DND-41 (cell line): Measurements from ENCODE around the gene SLC6A9.
A peak's percentile ranks its signal among the peaks of the same experiment; 100 is the strongest.

Source experiments
- ATAC-seq: fragments of 200-7000 bp; cut with Tn5 transposase; 3 replicates; pipeline ENCODE4 v1.9.1; 2021; ENCODE audit warnings: low read depth; ENCODE audit not compliant: insufficient read depth
- DNase-seq: peaks from one replicate; pipeline ENCODE4 v3.0.0-alpha.2; 2020
- H2AFZ ChIP-seq: 2 replicates; pipeline ENCODE4 v1.6.0; 2012; ENCODE audit warnings: low read depth, low read length
- H3K27ac ChIP-seq: 2 replicates; pipeline ENCODE4 v1.5.1; 2012; ENCODE audit warnings: low read length, inconsistent platforms
- H3K27me3 ChIP-seq: fragments of 200-600 bp; sonication (generic); 2 replicates; pipeline ENCODE4 v1.6.0; 2012; ENCODE audit warnings: low read length, mild to moderate bottlenecking, inconsistent platforms; ENCODE audit not compliant: insufficient read depth, poor library complexity
- H3K36me3 ChIP-seq: 2 replicates; pipeline ENCODE4 v1.5.1; 2012; ENCODE audit warnings: low read length, inconsistent platforms; ENCODE audit not compliant: insufficient read depth
- H3K4me1 ChIP-seq: 2 replicates; pipeline ENCODE4 v1.5.1; 2012; ENCODE audit warnings: mild to moderate bottlenecking, low read length; ENCODE audit not compliant: insufficient read depth
- H3K4me2 ChIP-seq: 2 replicates; pipeline ENCODE4 v1.6.0; 2012; ENCODE audit warnings: mild to moderate bottlenecking, moderate library complexity, low read length, inconsistent platforms; ENCODE audit not compliant: insufficient read depth
- H3K4me3 ChIP-seq, 2 experiments: fragments of 200-600 bp in 1 of 2; shearing (Covaris generic) in 1 of 2; 2 replicates each; pipeline ENCODE4 v1.5.1; 2012 to 2016; ENCODE audit warnings: inconsistent platforms in 2 of 2, low read length in 2 of 2, mild to moderate bottlenecking in 2 of 2, low read depth in 1 of 2, moderate library complexity in 1 of 2
- H3K79me2 ChIP-seq: 2 replicates; pipeline ENCODE4 v1.6.0; 2012; ENCODE audit warnings: low read length, inconsistent platforms; ENCODE audit not compliant: insufficient read depth
- H3K9ac ChIP-seq: 2 replicates; pipeline ENCODE4 v1.6.0; 2012; ENCODE audit warnings: low read depth, mild to moderate bottlenecking, inconsistent platforms, low read length, moderate library complexity
- H3K9me3 ChIP-seq: 2 replicates; pipeline ENCODE4 v1.5.1; 2012; ENCODE audit warnings: low read length, moderate library complexity, mild to moderate bottlenecking, inconsistent platforms; ENCODE audit not compliant: insufficient read depth, severe bottlenecking
- H4K20me1 ChIP-seq: 2 replicates; pipeline ENCODE4 v1.6.0; 2012; ENCODE audit warnings: low read length; ENCODE audit not compliant: insufficient read depth
- EZH2 ChIP-seq: IDR thresholded peaks from 3 replicates; pipeline ENCODE4 v1.6.1; 2012; ENCODE audit warnings: borderline replicate concordance, low read depth, mild to moderate bottlenecking, moderate library complexity, low read length, inconsistent platforms; ENCODE audit not compliant: severe bottlenecking
- TF ChIP-seq, protein P1 (sequence below): IDR thresholded peaks from 2 replicates; pipeline ENCODE4 v1.5.1; 2012; ENCODE audit warnings: borderline replicate concordance, low read length, moderate library complexity, mild to moderate bottlenecking; ENCODE audit not compliant: poor library complexity, severe bottlenecking; ENCODE audit errors: extremely low read depth

SLC6A9 gene

DNA sequence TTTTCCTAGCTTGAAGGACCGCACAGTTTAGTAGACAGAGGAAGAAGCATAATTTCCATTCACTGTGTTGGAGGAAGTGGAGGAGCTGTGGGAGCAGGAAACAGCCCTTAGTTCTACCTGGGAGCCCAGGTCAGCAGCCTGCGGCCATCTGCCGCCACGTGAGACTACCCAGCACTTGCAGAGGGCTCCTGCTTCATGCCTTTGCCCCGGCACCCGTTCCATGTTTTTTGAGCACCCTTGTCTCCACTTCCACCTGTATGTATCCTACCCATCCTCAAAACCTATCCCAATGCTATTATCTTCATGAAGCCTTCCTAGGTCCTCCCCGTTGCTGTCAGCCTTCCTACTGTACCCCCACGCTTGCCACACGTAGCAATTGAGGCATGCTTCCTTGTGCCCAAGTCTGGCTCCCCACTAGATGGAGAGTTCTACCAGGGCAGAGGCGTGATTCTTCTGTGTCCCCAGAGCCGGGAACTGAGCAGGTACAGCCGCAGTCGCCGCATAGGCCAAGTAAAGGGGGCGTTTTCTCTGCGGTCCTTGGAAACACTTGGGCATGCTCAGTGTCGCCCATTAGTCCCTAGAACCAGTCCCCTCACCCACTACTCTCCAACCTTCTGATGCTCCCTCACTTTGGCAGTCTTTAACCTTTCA, 1.9 kb downstream of the SLC6A9 start:
- ATAC-seq (peak; percentile 66), DNase-seq (no peak)
- H3K27ac ChIP-seq, result peak overlapping the region; percentile 73
- no peaks in the 10 kb centered on the region for H3K36me3 ChIP-seq
- H3K4me2 ChIP-seq, result peak overlapping the region; percentile 78
- H3K9ac ChIP-seq, result peak overlapping the region; percentile 70
- no peaks in the 10 kb centered on the region for H4K20me1 ChIP-seq
- H3K4me3 ChIP-seq, result peak overlapping the region; percentile 69 to 70; a peak in 3 of 4 replicates
- H2AFZ ChIP-seq, result peak overlapping the region; percentile 98
- TF ChIP-seq, protein P1, sequence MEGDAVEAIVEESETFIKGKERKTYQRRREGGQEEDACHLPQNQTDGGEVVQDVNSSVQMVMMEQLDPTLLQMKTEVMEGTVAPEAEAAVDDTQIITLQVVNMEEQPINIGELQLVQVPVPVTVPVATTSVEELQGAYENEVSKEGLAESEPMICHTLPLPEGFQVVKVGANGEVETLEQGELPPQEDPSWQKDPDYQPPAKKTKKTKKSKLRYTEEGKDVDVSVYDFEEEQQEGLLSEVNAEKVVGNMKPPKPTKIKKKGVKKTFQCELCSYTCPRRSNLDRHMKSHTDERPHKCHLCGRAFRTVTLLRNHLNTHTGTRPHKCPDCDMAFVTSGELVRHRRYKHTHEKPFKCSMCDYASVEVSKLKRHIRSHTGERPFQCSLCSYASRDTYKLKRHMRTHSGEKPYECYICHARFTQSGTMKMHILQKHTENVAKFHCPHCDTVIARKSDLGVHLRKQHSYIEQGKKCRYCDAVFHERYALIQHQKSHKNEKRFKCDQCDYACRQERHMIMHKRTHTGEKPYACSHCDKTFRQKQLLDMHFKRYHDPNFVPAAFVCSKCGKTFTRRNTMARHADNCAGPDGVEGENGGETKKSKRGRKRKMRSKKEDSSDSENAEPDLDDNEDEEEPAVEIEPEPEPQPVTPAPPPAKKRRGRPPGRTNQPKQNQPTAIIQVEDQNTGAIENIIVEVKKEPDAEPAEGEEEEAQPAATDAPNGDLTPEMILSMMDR, result no peak
- no peak for TF ChIP-seq EZH2
- peaks cover 18% of the 10 kb centered on the region for H3K27me3 ChIP-seq
- H3K79me2 ChIP-seq, result no peaks in the 10 kb centered on the region
- no peaks in the 10 kb centered on the region for H3K9me3 ChIP-seq
- H3K4me1 ChIP-seq, result peaks cover 29% of the 10 kb centered on the region

DNA sequence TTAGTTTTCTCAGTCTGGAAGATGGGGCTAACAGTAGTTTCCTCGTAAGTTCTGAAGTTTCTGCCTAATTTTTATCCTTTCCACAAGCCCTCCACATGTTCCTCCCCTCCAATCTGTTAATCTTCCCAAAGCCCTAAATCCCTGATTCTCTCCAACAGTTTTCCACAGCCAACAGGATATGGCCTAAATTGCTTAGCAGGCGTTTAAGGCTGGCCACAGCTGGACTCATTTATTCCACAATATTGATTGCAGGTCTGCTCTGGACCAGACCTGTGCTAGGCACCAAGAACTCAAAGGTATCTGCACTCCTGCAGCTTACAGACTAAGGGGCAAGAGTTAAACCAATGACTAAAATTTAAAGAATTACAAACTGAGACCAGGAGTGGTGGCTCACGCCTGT, 3.9 kb downstream of the SLC6A9 start:
- H3K9me3 ChIP-seq, result no peaks in the 10 kb centered on the region
- no peak for DNase-seq
- no peaks in the 10 kb centered on the region for H3K79me2 ChIP-seq
- no peaks in the 10 kb centered on the region for H4K20me1 ChIP-seq
- H3K4me1 ChIP-seq, result peaks cover 29% of the 10 kb centered on the region
- H3K36me3 ChIP-seq, result no peaks in the 10 kb centered on the region
- no peak overlapping the region for H3K4me2 ChIP-seq
- no peak overlapping the region for H3K27ac ChIP-seq
- no peak overlapping the region for H3K4me3 ChIP-seq
- TF ChIP-seq EZH2, result no peak
- TF ChIP-seq, protein P1, result no peak
- H3K9ac ChIP-seq, result no peak overlapping the region
- no peak overlapping the region for H2AFZ ChIP-seq
- H3K27me3 ChIP-seq, result peaks cover 18% of the 10 kb centered on the region
- ATAC-seq, result no peak

DNA sequence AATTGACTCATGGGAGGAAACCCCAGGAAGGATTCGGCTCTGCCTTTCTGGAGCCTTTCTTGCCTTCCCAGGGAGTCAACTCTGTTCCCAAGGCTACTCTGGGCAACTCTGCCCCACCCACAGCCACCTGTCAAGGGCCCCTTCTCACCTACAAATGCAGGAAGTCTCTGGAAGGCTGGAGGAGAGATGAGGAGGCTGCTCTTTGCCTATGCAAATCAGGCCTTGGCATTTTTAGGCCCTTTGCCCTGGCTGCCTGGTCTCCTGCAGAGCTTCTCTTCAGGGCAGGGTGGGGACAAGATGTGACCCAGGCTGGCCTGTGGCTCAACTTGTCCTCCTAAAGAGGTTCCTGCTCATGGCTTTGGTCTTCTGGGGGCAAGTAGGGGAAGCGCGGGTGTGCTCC, 5.4 kb downstream of the SLC6A9 start:
- no peak overlapping the region for H3K9ac ChIP-seq
- no peaks in the 10 kb centered on the region for H3K36me3 ChIP-seq
- no peak overlapping the region for H3K4me3 ChIP-seq
- ATAC-seq (no peak), DNase-seq (no peak)
- 0 out of 2 replicates have a peak, but pooled peaks cover 5% of the 10 kb centered on the region for H4K20me1 ChIP-seq
- no peak overlapping the region for H2AFZ ChIP-seq
- H3K9me3 ChIP-seq, result no peaks in the 10 kb centered on the region
- no peaks in the 10 kb centered on the region for H3K79me2 ChIP-seq
- no peak overlapping the region for H3K27ac ChIP-seq
- peaks cover 5% of the 10 kb centered on the region for H3K27me3 ChIP-seq
- H3K4me1 ChIP-seq, result peaks cover 16% of the 10 kb centered on the region
- TF ChIP-seq EZH2, result no peak
- TF ChIP-seq, protein P1, result no peak
- H3K4me2 ChIP-seq, result no peak overlapping the region

DNA sequence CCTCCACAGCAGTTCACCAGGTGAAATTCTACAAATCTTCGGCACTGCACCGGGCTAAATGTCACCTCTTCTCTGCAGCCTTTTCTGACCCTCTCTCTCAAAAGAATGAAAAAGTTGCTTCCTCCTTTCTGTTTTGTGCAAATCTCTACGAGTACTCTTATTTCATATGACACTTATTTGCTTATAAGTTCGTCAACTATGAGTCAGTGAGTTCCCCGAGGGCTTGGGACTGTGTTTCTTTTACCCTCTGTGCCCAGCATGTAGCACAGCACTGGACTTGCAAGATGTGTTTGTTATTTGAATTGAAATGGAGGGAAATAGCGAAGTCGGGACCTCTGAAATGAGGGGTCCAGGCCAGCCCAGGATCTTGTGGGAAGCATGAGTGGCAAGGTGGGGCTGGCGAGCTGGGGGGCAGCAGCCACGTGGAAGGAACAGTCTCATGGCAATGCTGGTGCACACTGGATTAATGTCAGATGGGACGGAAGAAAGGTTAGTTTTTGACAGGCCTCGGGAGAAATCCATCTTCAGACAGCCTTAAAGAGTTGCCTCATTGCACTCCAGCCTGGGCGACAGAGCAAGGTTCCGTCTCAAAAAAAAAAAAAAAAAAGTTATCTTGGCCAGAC, 6.2 kb downstream of the SLC6A9 start:
- H4K20me1 ChIP-seq, result 0 out of 2 replicates have a peak, but pooled peaks cover 5% of the 10 kb centered on the region
- no peaks in the 10 kb centered on the region for H3K27me3 ChIP-seq
- no peak overlapping the region for H3K27ac ChIP-seq
- TF ChIP-seq, protein P1, result no peak
- TF ChIP-seq EZH2, result no peak
- no peak overlapping the region for H3K9ac ChIP-seq
- ATAC-seq, result no peak
- no peak overlapping the region for H3K4me2 ChIP-seq
- no peak overlapping the region for H3K4me3 ChIP-seq
- no peak overlapping the region for H2AFZ ChIP-seq
- H3K9me3 ChIP-seq, result no peaks in the 10 kb centered on the region
- DNase-seq, result no peak
- H3K36me3 ChIP-seq, result no peaks in the 10 kb centered on the region
- H3K4me1 ChIP-seq, result peaks cover 11% of the 10 kb centered on the region
- H3K79me2 ChIP-seq, result no peaks in the 10 kb centered on the region
